Measurements from ENCODE around the gene UAP1L1. TPM values are rescaled to one million over a fixed set of nuclear protein-coding genes. Genes with fewer than 3 reads are reported as not detected.

Gene UAP1L1
- total RNA-seq, 1 experiment from 2014 or later: 22.5 TPM

Small RNA genes within 50 kb of the gene (small RNA-seq; reads per million reads assigned to genes)
- 0 to 0.05 reads per million in 2 experiments for gene RF00153

Other genes starting within 250 kb of the UAP1L1 start
- gene AJM1, start 235.0 kb upstream of the UAP1L1 start, total RNA-seq (2014; rRNA removed; shearing (Covaris generic)): 1.2 and 1.4 TPM in 2 replicates
- 101 TPM in 2 replicates for gene PHPT1, start 228.1 kb upstream of the UAP1L1 start, total RNA-seq (2014; rRNA removed; shearing (Covaris generic))
- gene MAMDC4, start 225.2 kb upstream of the UAP1L1 start, total RNA-seq (2014; rRNA removed; shearing (Covaris generic)): 0.80 and 1.3 TPM in 2 replicates
- gene EDF1, start 211.2 kb upstream of the UAP1L1 start, total RNA-seq (2014; rRNA removed; shearing (Covaris generic)): 356 and 392 TPM in 2 replicates
- 13.5 and 16.4 TPM in 2 replicates for gene TRAF2, start 191.0 kb upstream of the UAP1L1 start, total RNA-seq (2014; rRNA removed; shearing (Covaris generic))
- gene FBXW5, start 132.8 kb upstream of the UAP1L1 start, total RNA-seq (2014; rRNA removed; shearing (Covaris generic)): 141 and 174 TPM in 2 replicates
- gene C8G, start 132.3 kb upstream of the UAP1L1 start, total RNA-seq (2014; rRNA removed; shearing (Covaris generic)): 0.45 and 0.53 TPM in 2 replicates
- gene LCN12, start 125.2 kb upstream of the UAP1L1 start, total RNA-seq (2014; rRNA removed; shearing (Covaris generic)): not detected in 2 replicates
- not detected in 2 replicates for gene PTGDS, start 100.0 kb upstream of the UAP1L1 start, total RNA-seq (2014; rRNA removed; shearing (Covaris generic))
- not detected in 2 replicates for gene LCNL1, start 94.5 kb upstream of the UAP1L1 start, total RNA-seq (2014; rRNA removed; shearing (Covaris generic))
- gene PAXX, start 85.1 kb upstream of the UAP1L1 start, total RNA-seq (2014; rRNA removed; shearing (Covaris generic)): 31.7 and 46.0 TPM in 2 replicates
- not detected in 2 replicates for gene CLIC3, start 80.9 kb upstream of the UAP1L1 start, total RNA-seq (2014; rRNA removed; shearing (Covaris generic))
- 8.6 and 9.5 TPM in 2 replicates for gene ABCA2, start 49.3 kb upstream of the UAP1L1 start, total RNA-seq (2014; rRNA removed; shearing (Covaris generic))
- not detected in 2 replicates for gene FUT7, start 45.4 kb upstream of the UAP1L1 start, total RNA-seq (2014; rRNA removed; shearing (Covaris generic))
- 2.2 and 3.5 TPM in 2 replicates for gene NPDC1, start 31.3 kb upstream of the UAP1L1 start, total RNA-seq (2014; rRNA removed; shearing (Covaris generic))
- gene ENTPD2, start 23.5 kb upstream of the UAP1L1 start, total RNA-seq (2014; rRNA removed; shearing (Covaris generic)): not detected in 2 replicates
- 8.1 and 8.7 TPM in 2 replicates for gene SAPCD2, start 7.0 kb upstream of the UAP1L1 start, total RNA-seq (2014; rRNA removed; shearing (Covaris generic))
- gene MAN1B1, start 9.5 kb downstream of the UAP1L1 start, total RNA-seq (2014; rRNA removed; shearing (Covaris generic)): 84.8 and 85.2 TPM in 2 replicates
- 171 and 178 TPM in 2 replicates for gene DPP7, start 37.2 kb downstream of the UAP1L1 start, total RNA-seq (2014; rRNA removed; shearing (Covaris generic))
- 0.05 TPM in 1 of 2 replicates, not detected in the other for gene GRIN1, start 61.6 kb downstream of the UAP1L1 start, total RNA-seq (2014; rRNA removed; shearing (Covaris generic))
- 0.40 TPM in 1 of 2 replicates, not detected in the other for gene LRRC26, start 92.5 kb downstream of the UAP1L1 start, total RNA-seq (2014; rRNA removed; shearing (Covaris generic))
- not detected in 2 replicates for gene TMEM210, start 94.5 kb downstream of the UAP1L1 start, total RNA-seq (2014; rRNA removed; shearing (Covaris generic))
- 9.0 and 12.0 TPM in 2 replicates for gene ANAPC2, start 111.0 kb downstream of the UAP1L1 start, total RNA-seq (2014; rRNA removed; shearing (Covaris generic))
- 59.2 and 60.9 TPM in 2 replicates for gene SSNA1, start 111.2 kb downstream of the UAP1L1 start, total RNA-seq (2014; rRNA removed; shearing (Covaris generic))
- 8.6 and 9.3 TPM in 2 replicates for gene TPRN, start 123.2 kb downstream of the UAP1L1 start, total RNA-seq (2014; rRNA removed; shearing (Covaris generic))
- gene TMEM203, start 128.1 kb downstream of the UAP1L1 start, total RNA-seq (2014; rRNA removed; shearing (Covaris generic)): 38.3 and 44.1 TPM in 2 replicates
- 5.1 and 6.4 TPM in 2 replicates for gene NDOR1, start 128.2 kb downstream of the UAP1L1 start, total RNA-seq (2014; rRNA removed; shearing (Covaris generic))
- gene RNF208, start 144.7 kb downstream of the UAP1L1 start, total RNA-seq (2014; rRNA removed; shearing (Covaris generic)): not detected in 2 replicates
- 0.21 and 0.59 TPM in 2 replicates for gene CYSRT1, start 147.7 kb downstream of the UAP1L1 start, total RNA-seq (2014; rRNA removed; shearing (Covaris generic))
- not detected in 2 replicates for gene RNF224, start 150.0 kb downstream of the UAP1L1 start, total RNA-seq (2014; rRNA removed; shearing (Covaris generic))
- gene SLC34A3, start 153.4 kb downstream of the UAP1L1 start, total RNA-seq (2014; rRNA removed; shearing (Covaris generic)): not detected in 2 replicates
- 66.1 and 81.2 TPM in 2 replicates for gene TUBB4B, start 163.8 kb downstream of the UAP1L1 start, total RNA-seq (2014; rRNA removed; shearing (Covaris generic))
- gene STPG3, start 173.8 kb downstream of the UAP1L1 start, total RNA-seq (2014; rRNA removed; shearing (Covaris generic)): not detected in 2 replicates
- gene NELFB, start 177.8 kb downstream of the UAP1L1 start, total RNA-seq (2014; rRNA removed; shearing (Covaris generic)): 47.3 and 47.4 TPM in 2 replicates
- 0.03 and 0.13 TPM in 2 replicates for gene TOR4A, start 200.2 kb downstream of the UAP1L1 start, total RNA-seq (2014; rRNA removed; shearing (Covaris generic))
- gene NRARP, start 224.8 kb downstream of the UAP1L1 start, total RNA-seq (2014; rRNA removed; shearing (Covaris generic)): 0.50 and 0.67 TPM in 2 replicates

All from SK-MEL-5 (cell line).